Cerebellar cortex (tissue), 1 donor: ENCODE measurements around the gene NUP188.
A peak's percentile ranks its signal among the peaks of the same experiment; 100 is the strongest.

Experiments
- DNase-seq: peaks from one replicate; pipeline ENCODE4 v3.0.0-alpha.2; 2015; ENCODE audit warnings: low spot score

Gene NUP188

DNA sequence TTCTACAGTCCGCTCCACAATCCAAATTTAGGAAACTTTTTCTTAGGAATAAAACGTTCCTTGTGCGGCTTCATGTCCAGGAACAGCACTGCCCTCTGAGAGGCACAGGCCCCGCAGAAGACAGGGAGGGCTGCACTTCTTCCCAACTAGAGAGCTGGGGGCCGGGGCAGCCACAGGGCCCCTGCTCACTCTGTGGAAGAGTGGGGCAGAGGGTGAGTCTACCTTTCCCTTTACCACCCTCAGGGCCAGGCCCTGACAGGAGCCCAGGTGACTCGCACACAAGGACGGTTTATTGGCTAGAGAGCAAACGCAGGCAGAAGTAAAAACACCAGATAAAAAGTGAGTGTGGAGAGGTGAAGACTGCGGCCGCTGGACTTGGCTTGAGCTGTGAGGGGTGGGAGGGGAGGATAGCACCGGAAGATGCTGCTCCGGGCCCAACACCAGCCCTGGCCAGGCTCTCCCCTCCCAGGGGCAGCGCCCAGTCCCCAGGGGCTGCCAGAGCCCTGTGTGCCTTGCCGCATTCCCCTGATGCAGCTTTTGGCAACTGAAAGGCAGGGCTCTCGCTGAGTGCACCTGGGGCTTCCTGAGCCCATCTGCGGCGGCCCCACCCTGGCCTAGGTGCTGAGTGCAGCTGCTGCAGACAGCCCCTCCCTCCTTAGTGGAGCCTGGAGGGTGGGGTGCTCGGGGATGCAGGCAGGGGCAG is 60.4 kb downstream of the NUP188 start:
- DNase-seq, result no peak

DNA sequence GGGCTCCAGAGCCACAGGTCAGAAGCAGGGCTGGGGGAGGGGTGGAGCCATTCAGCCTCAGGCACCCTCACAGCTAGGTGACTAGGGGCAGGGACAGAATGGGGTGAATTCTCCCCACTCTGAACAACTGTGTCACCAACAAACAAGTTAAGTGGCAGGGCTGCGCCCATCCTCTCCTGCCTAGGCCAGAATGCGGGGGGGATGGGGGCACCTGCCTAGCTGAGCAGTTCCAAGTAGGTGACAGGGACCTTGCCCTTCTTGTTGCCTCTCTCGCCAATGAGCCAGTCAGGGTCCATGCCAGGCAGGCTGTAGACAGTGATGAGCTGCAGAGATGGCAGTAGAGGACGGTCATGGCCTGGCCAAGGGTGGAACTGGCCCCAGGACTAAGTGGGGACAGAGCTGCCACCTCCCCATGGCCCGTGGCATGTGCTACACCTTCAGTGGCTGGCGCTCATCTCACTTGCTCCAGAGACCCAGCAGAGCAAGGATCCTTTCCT is 61.0 kb downstream of the NUP188 start:
- no peak for DNase-seq

DNA sequence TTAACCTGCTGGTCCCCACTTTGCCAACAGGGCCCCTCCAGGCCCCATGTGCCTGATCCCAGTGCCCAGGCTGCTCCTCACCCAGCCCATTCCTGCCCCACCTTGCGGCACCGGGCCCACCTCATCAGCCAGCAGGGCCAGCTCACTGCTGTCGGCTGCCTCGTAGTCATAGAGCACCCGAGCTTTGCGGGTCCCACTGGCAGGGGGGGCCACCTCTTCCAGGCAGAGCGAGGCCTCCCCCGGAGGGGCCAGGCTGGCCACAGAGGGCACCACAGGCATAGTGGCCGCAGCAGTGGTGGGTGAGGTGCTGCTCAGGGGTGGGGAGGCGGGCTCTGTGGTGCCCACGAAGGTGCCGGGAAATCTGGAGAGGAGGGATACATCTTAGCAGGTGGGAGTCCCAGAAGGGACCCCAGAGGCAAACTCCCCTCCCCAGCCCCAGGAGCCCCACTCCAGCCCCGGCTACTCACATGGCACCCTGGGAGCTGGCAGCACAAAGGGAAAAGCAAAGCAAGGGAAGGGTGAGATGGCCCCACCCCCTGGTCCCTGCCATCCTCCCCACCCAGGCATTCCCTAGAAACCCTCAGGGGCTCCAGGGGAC is 61.6 kb downstream of the NUP188 start:
- DNase-seq, result no peak

DNA sequence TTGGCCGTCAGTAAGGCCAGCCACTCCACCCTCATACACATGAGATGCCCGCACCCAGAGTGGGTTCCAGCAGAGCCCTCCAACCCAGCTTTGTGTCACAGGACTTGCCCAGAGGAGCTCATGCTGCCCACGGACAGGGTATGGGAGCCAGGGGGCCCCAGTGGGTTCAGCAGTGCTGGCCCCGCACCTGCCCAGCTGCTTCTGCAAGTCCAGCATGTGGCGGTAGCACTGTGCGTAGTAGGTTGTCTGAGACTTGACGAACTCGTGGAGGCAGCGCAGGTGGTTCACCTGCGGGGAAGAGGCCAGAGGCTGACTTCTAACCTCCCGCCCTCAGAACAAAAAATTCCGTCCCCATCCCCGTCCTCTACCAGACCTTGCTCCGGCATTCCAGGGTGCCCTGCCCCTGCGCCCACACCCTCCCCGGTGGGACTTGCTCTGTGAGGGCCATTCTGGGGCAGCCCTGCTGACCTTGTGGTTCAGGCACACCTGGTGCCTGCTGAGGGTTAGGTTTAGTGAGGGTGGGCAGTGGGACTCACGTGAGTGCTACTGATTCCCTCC is 62.2 kb downstream of the NUP188 start:
- DNase-seq, result no peak

DNA sequence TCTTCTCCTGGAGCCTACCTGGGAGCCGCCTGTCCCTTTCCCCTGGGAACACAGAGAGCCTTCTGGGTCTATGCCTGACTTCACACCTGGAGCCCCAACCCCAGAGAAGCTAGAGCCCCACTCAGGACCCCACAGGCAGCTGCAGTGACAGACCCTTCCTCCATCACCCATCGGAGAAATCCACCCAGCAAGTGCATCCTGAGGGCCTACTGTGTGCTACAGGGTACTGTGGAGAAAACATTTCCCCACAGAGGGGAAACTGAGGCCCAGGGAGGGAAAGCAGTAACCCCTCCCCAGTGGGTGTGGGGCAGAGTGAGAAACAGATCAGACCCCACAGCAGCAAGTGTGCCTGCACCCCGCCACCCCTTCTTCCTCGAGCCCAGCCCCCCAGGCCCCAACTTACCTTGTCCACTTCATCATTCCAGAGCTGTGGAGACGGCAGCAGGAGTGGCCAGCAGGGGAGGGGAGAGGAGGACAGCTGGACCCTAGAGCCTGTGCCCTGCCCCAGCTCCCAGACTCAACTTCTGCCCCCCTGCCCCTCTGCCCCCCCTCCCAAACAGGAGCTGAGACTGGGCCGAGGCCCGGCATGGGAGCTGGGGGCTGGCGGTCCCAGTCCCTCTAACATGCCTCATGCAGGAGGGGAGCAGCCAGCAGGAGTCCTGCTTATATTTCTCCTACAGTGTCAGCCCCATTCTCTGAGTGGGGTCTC is 62.9 kb downstream of the NUP188 start:
- DNase-seq, result no peak

DNA sequence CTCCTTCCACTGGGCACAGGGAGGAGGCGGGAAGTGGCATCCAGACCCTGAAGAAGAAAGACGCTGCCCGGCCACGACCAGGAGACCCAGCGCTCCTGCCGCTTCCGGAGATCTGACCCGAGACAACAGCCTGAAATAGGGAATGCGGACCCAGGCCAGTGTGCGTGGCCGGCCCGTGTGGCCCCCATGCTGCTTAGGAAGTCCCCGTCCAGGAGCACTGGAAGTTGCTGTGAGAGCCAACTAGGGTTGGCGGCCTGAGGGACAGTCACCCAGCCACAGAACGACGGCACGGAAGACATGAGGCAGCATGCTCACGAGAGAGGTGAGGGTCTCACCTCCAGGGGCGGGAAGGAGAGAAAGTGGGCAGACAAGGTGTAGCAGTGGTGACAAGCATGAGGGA is 63.7 kb downstream of the NUP188 start:
- no peak for DNase-seq

DNA sequence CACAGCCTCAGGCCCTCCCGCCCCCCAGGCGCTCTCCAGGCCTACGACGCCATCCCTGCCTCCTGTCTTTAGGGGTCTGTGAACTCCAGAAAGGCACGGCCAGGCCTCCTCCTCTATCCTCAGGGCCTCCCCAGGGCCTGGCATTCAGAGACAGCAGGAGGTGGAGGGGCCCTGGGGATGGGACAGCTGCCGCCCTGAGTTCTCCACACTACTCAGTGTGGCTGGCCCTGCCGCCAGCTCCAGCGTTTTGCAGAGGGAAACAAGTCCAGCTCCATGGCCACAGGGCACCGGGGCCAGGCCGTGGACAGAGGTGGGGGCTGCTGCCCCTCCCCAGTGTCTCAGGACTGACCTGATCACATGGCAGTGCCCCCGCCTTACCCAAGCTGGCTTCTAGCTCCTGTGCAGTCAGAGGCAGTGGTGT is 64.3 kb downstream of the NUP188 start:
- DNase-seq, result no peak

DNA sequence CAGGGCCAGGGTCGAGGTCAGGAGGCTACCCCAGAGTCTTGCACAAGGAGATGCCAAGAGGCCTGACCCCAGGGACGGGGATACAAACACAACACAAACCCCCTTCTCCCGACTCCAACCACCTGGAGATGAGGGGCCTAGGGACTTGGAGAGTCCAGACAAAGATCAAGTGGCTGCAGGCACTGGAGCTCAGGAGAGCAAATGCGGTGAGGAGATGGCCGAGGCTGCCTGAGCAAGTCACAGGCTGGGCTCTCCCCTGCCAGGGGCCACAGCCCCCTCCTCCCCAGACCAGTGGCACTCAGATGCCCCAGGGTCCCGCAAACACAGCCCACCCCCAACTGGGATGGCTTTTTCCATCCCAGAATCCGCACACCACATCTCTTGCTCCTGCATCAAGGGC is 64.8 kb downstream of the NUP188 start:
- DNase-seq, result no peak

DNA sequence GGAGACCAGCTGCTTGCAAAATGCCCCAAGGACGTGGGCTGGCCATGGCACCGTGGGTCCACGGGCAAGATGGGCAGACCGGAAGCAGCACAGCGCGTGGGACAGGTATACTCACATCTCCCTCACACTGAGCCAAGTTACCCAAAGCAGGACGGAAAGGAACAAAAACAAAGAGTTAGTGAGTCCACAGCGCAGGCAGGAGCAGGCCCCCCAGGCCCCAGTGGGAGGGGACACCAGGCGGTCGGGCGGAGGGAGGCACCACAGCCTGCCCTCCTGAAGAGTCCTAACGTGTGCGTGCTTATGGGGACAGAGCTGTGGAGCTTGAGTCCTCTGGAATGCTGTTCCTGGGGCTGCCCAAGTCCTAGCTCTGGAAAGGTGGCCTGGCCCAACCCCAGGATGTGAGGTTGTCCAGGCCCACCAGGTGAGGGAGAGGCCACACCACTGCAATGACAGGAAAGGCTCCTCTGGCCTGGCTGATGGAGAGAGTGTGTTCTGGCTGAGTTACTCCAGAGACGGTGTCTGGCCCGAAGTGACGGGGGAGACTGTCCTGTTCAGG is 65.5 kb downstream of the NUP188 start:
- no peak for DNase-seq

DNA sequence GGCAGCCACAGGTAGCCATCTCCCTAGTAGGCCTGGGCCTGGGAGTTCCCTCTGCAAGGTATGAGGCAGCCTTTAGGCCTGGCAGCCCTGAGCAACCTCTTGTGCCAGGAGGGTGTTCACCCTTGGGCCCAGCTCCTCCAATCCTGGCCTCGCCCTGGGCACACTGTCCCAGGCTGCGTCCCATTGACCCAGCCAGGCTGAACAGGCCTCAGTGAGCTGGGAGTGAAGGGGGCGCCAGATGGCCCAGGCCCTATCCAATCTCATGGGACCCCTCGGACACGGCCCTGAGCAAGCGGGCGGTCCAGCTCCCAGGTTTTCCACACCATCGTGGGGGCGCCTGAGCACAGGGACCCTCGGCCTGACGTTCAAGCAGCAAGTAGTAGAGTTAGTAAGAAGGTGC is 66.2 kb downstream of the NUP188 start:
- DNase-seq, result no peak

DNA sequence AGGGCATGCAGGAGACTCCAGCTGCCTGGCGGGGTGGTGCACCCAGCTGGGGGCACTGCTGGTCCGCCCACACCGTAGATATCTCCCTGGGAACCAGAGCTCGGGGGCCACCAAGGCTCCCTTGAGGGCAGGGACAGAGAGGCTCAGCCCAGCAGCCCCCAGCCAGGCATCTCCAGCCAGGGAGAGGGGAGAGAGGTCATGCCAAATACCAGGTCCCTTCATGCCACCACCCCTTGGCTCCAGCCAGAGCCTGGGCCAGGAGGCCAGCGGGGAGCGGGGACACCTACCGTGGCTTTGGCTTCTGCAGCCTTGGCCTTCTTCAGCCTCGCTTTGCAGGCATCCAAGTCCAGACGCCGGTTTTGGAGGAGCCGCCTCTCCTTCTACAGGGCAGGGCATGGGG is 66.6 kb downstream of the NUP188 start:
- DNase-seq, result no peak

DNA sequence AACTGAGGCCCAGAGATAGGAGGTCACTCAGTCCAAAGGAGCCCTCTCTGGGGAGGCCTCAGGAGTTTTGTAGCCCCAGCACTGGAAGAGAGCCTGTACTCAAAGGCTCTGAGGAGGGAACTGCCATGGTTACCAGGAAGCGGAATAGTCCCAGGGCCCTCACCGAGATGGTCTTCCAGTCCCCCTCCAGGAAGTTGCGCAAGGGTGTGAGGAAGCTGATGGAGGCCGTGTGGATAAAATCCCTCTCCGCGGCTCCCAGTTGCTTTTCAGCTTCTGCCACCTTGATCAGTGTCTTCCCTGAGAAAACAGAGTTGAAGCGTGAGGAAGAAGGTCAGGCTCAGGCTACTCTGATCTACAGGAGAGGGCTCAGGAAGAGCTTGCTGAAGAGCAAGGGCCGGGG is 67.1 kb downstream of the NUP188 start:
- no peak for DNase-seq

DNA sequence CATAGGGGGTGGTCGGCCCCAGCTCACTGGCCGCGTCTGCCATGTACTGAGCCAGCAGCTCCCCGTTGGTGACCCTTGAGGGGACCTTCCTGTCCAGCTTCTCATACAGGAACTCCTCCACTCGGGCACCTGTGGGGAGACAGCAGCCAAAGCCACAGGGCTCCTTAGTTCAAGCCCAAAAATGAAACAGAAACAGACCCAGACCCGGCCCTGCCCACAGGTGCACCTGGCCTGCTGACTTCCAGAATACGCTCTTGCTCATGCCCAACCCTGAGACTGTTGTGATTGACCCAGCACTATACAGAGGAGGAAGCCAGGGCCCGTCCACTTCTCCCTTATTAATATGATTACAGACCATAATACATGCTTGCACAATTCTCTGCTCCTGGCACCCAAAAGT is 73.6 kb downstream of the NUP188 start:
- peak; percentile 76 for DNase-seq

DNA sequence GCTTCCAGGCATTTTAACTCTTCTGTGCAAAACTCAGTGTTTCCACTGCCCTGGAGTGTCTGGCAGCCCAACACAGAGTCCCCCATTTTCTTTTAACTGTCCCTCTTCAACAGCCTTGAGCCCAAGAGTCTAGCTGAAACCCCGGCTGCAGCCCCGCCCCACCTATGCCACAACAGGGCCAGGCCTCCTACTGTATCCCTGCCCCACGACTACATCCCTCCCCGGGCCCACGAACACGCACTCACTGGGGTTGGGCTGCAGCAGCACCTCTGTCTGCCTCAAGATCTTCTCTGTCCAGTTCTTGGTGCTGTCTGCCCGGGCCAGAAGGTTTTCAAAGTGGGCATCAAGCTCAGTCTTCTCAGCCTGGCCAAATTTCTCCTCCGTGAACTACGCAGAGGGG is 74.5 kb downstream of the NUP188 start:
- no peak for DNase-seq

DNA sequence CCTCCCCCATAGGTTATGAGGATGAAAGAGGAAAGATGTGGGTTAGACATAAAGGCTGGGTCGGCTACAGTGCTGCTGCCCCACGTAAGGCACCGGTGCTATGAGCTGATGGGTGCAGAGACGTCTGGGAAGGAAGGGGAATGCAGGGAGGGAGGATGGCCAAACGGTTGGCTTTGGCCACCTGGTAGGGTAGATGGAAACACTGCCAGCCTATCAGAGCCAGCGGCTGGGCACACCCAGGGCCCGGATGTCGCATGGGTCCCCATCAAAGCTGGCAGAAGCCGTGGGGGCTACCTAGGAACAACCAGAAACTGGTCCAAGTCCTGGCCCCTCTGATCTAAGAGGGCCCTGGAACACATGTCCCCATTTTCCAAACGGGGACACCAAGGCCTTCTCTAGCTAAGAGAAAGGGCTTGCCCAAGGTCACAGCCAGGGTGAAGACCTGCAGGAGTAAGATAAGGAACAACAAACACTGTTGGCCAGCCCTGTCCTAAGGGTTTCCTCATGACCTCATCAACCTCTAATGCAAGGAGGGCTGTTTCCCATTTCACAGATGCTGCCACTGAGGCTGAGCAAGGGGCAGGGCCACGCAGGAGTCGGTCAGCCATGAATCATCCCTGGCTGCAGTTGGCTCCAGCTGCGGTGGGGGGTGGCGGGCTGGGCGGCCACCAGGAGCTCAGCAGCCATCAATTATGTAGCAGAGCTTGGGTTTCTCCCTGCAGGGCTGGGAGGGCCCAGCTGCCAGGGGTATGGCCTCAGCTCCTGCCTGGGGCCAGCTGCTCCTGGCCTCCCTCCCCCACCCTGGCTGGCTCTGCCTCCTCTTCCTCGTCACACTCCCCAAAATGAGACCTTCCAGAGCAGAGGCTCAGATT is 75.8 kb downstream of the NUP188 start:
- DNase-seq, result no peak

DNA sequence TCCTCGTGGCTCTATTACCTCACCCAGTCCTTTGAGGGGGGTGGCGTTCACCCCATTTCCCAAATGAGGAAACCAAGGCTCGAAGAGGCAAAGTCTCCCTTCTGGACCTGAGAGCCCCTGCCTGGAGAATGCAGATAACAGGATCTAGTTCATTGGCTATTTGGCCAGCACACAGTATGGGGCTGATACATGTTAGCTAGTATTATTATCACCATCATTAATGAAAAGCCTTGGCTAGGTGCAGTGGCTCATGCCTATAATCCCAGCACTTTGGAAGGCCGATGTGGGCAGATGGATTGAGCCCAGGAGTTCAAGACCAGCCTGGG is 76.4 kb downstream of the NUP188 start:
- DNase-seq, result no peak

DNA sequence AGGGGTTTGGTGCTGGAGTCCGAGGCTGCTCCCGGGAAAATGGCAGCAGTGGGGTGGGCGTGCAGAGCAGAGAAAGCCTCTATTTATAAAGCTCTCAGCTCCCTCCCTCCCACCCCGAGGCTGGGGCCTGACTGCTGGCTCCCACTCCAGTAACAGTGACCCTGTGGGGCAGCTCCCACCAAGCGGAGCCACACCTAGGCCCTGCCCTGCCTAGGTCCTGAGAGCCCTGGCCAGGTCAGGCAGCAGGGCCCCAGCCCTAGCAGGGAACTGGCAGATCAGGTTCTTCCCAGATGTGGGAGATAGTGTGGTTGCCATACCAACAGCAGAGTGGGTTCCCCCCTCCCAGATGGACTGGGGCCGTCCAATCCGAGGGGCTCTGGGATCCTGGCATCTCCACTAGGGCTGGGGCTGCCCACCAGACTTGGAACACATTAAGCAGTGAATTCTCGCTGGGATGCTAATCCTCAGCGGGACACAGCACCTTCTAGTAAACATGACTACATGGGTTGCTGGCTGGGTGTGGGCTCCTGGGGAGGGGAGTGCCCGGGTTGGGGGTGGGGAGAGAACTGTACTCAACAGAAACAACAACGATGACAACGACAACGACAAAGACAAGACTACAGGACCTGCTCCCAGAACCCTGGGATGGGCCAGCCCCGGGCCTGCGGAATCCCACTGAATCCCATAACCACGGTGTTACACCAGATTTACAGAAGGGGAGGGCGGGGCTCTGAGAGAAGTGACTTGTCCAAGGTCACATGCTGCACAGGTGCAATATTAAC is 79.1 kb downstream of the NUP188 start:
- DNase-seq, result no peak

DNA sequence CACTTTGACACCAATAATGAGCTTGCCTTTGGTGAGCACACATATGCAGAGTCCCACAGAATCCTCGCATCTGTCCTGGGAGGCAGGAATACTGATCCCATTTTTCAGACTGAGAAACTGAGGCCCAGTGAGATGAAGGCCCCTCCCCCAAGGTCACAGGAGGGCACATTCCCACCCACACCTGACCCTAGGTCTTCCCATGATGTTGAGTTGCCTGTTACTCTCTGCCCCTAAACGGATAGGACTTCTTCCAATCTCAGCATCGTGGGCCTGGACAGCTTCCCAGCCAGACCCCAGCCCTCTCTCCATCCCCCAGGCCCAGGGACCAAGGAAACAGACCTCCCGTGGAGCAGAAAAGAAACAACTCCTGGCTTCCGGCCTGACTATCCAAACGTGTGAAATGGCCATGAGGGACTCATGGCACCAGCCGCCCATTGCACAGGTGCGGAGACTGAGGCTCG is 79.8 kb downstream of the NUP188 start:
- DNase-seq, result no peak

DNA sequence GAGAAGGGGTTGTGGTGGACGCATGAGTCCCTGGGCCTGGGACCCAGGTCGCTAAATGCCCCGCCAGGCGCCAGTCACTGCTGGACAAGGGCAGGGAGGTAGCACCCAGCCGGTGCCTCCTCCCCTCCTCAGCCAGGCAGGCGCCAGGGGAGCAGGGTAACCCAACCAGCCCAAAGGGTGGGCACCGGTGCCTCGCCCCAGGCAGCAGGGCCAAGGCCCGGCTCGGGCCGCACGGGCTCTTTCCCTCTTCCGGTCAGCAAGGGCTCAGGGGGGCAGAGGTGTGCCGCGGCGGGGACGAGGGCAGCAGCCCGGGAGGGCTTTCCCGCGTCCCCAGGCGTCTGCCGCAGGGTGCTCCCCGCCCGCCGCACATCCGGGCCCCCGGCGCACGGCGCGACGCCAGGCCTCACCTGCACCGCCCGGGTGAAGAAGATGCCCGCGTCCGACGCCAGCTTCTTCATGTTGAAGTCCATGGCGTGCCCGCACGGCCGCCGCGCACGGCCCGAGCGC is 80.2 kb downstream of the NUP188 start:
- DNase-seq, result no peak

DNA sequence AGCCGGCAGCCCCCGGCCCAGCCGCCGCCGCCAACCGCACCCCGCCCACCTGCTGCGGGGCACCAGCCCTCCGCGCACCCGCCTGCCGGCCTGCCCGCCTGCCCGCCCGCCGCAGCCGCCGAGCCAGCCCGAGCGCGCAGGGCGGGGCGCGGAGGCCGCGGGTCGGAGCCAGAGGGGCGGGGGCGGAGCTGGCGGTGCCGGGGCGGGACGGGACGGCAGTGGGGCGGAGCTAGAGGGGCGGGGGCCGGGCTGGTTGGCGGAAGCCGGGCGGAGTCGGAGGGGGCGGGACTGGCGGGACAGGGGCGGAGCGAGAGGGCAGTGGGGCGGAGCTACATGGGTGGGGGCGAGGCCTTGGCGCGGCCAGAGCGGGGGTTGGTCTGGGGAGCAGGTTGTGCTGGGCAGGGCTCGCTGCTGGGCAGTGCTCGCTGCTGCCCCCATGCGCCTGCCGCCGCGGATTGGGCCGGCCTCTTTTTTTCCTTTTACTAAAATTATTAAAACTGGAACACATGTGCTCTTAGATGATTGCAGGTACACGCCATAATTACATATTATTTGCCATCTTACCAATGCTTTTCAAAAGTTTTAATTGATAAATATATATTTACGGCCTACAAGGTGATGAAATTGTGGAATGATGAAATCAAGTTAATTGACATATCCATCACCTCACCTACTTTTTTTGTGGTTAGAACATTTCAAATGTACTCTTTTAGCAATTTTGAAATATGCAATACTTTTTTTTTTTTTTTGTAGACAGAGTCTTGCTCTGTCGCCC is 80.9 kb downstream of the NUP188 start, which contains the start of gene SH3GLB2:
Gene SH3GLB2 (minus strand): TSS at position 140 of the 775 bp plus-strand sequence. CDS start 177 bp downstream, outside the sequence.
- peak; percentile 97 for DNase-seq
